Measurements from ENCODE around the gene NOVA1. TPM values are rescaled to one million over a fixed set of nuclear protein-coding genes. Genes with fewer than 3 reads are reported as not detected.

Gene NOVA1
- total and polyA plus RNA-seq, 2 of the 13 experiments (the other 11 are each of a cell fraction or from before 2014, with no cell fraction given) = 0.13 TPM

GRCh38 chr14:26621364-26621763, 23.5 kb upstream of the NOVA1 start (continued):
- TF ChIP-seq PHF21A (CRISPR knock-in tag; IDR thresholded peaks at IDR 0.05) = no peak
- TF ChIP-seq ZNF770 (CRISPR knock-in tag; IDR thresholded peaks at IDR 0.05) = no peak
- no peak for TF ChIP-seq ZNF800 (CRISPR knock-in tag; IDR thresholded peaks at IDR 0.05)

- no peaks in the 10 kb centered on the region for H3K36me3 ChIP-seq (replicated peaks in 1 of 2; ENCODE audit: control insufficient read depth in 1 of 2, insufficient read depth in 2 of 2, low read length in 2 of 2)
- H3K4me3 ChIP-seq (replicated peaks in 1 of 3; ENCODE audit: insufficient read depth in 1 of 3, low read depth in 2 of 3, low read length in 3 of 3) = no peak overlapping the region
- no peak overlapping the region for H3K4me2 ChIP-seq (ENCODE audit: low read depth, low read length)
- H3K9me3 ChIP-seq (ENCODE audit: low read length) = peaks cover 73% of the 10 kb centered on the region
- no peak overlapping the region for H3K27ac ChIP-seq (ENCODE audit: extremely low read length, insufficient read depth, low read length)
- BruUV-seq (replicated peaks) = no TSS peak
- no peak overlapping the region for H2AFZ ChIP-seq (ENCODE audit: low read length)
- H3K4me1 ChIP-seq (ENCODE audit: insufficient read depth, low read length) = no peaks in the 10 kb centered on the region
- ATAC-seq = no peak
- in situ Hi-C loops (cut with HindIII; ENCODE audit: extremely low pct_ligation_motif_present, low pct_unique_long_range_greater_than_20kb) (no loop called here), intact Hi-C loops (cut with micrococcal nuclease; ENCODE audit: unreplicated experiment) (no loop called here)
- H3K27me3 ChIP-seq (ENCODE audit: control insufficient read depth in 1 of 2, insufficient read depth in 2 of 2, low read length in 2 of 2) = no peaks in the 10 kb centered on the region
- no peaks in the 10 kb centered on the region for H3K79me2 ChIP-seq (ENCODE audit: insufficient read depth, low read length)
- H3K9ac ChIP-seq (ENCODE audit: insufficient read depth, low read depth, low read length) = no peak overlapping the region
- ChIA-PET CTCF (ENCODE audit: low intra/inter-chr PET ratio, low total read pairs) (no interaction called here), POLR2A (no interaction called here)
- no peak for FAIRE-seq
- DNase-seq (ENCODE audit: low spot score) = no peak
- H4K20me1 ChIP-seq (ENCODE audit: insufficient read depth, low read length) = no peaks in the 10 kb centered on the region
- TF ChIP-seq SIN3A (IDR thresholded peaks at IDR 0.05; ENCODE audit: borderline replicate concordance, low read depth, low read length) (no peak), KLF11 (CRISPR knock-in tag; IDR thresholded peaks at IDR 0.05) (no peak), ZBTB44 (CRISPR knock-in tag; IDR thresholded peaks at IDR 0.05) (no peak), SNAPC5 (CRISPR knock-in tag; IDR thresholded peaks at IDR 0.05; ENCODE audit: borderline replicate concordance) (no peak), ZNF567 (CRISPR knock-in tag; IDR thresholded peaks at IDR 0.05; ENCODE audit: borderline replicate concordance) (no peak), TAF1 (CRISPR knock-in tag; IDR thresholded peaks at IDR 0.05) (no peak), TERF1 (CRISPR knock-in tag; IDR thresholded peaks at IDR 0.05) (no peak), ZNF790 (CRISPR knock-in tag; IDR thresholded peaks at IDR 0.05; ENCODE audit: borderline replicate concordance) (no peak), ZNF564 (CRISPR knock-in tag; IDR thresholded peaks at IDR 0.05) (no peak), MBNL3 (CRISPR knock-in tag; conservative IDR thresholded peaks at IDR 0.05) (no peak), IRF2 (CRISPR knock-in tag; IDR thresholded peaks at IDR 0.05) (no peak), HOXA7 (CRISPR knock-in tag; IDR thresholded peaks at IDR 0.05) (no peak), TRIM22 (IDR thresholded peaks at IDR 0.05) (no peak), RAD51 (IDR thresholded peaks at IDR 0.05; ENCODE audit: borderline replicate concordance) (no peak)
These were observed 13.4 kb upstream of the NOVA1 start for GRCh38 chr14:26611259-26611658.
